Common myeloid progenitor, CD34-positive (primary cell): Measurements from ENCODE around the gene VWA3B.
"Not testable (repeated sequence)": the region's sequence is repeated elsewhere in the genome, so short reads cannot be mapped to it uniquely, and the experiment has no call there.

ENCODE experiments used
- CTCF ChIA-PET: fragments of 350-600 bp; sonication (Branson Sonifier 250); formaldehyde crosslinking; loops from one replicate; lab custom pipeline; 2021; ENCODE audit warnings: antibody characterized with exemption; lab: Charles Lee
- POLR2A ChIA-PET: fragments of 350-600 bp; sonication (Branson Sonifier 250); formaldehyde crosslinking; loops from one replicate; lab custom pipeline; 2021; ENCODE audit warnings: antibody characterized with exemption; lab: Charles Lee
- DNase-seq, 3 donors: peaks; one replicate each; pipeline versions ENCODE4 v3.0.0 to v3.0.0-alpha.2; 2013
- H3K27ac ChIP-seq, 2 experiments: 1 replicate in 1 of 2; 2 replicates in 1 of 2; pipeline ENCODE4 v1.7.0; 2013; ENCODE audit warnings: inconsistent platforms in 2 of 2, low read length in 2 of 2, mild to moderate bottlenecking in 2 of 2, low read depth in 1 of 2, moderate library complexity in 1 of 2; ENCODE audit not compliant: severe bottlenecking in 2 of 2, insufficient read depth in 1 of 2, poor library complexity in 1 of 2
- H3K27me3 ChIP-seq, 5 experiments: replicated peaks in 2 of 5; 1 replicate in 3 of 5; 2 replicates in 2 of 5; pipeline versions ENCODE4 v1.6.1 to v1.7.0; 2013; ENCODE audit warnings: low read length in 4 of 5, mild to moderate bottlenecking in 2 of 5, moderate library complexity in 2 of 5, inconsistent platforms in 1 of 5; ENCODE audit not compliant: insufficient read depth in 5 of 5, control insufficient read depth in 4 of 5
- H3K36me3 ChIP-seq, 4 experiments: 1 replicate in 2 of 4; 2 replicates in 2 of 4; pipeline versions ENCODE4 v1.6.1 to v1.7.0; 2013; ENCODE audit warnings: low read length in 3 of 4, control low read depth in 1 of 4, mild to moderate bottlenecking in 1 of 4; ENCODE audit not compliant: control insufficient read depth in 4 of 4, insufficient read depth in 4 of 4
- H3K4me1 ChIP-seq, 4 experiments: 1 replicate in 3 of 4; 2 replicates in 1 of 4; pipeline versions ENCODE4 v1.6.1 to v1.7.1; 2013; ENCODE audit warnings: low read length in 3 of 4, mild to moderate bottlenecking in 3 of 4, control low read depth in 1 of 4, inconsistent platforms in 1 of 4, moderate library complexity in 1 of 4; ENCODE audit not compliant: control insufficient read depth in 4 of 4, insufficient read depth in 4 of 4; ENCODE audit errors: control extremely low read depth in 1 of 4
- H3K4me3 ChIP-seq, 7 experiments: 1 replicate in 4 of 7; 2 replicates in 3 of 7; pipeline versions ENCODE4 v1.5.1 to v1.7.0; 2013; ENCODE audit warnings: mild to moderate bottlenecking in 7 of 7, low read length in 6 of 7, moderate library complexity in 6 of 7, inconsistent platforms in 2 of 7, low read depth in 2 of 7, control low read depth in 1 of 7; ENCODE audit not compliant: insufficient read depth in 4 of 7, control insufficient read depth in 1 of 7; ENCODE audit errors: extremely low read depth in 1 of 7
- H3K9me3 ChIP-seq, 5 experiments: 1 replicate in 4 of 5; 2 replicates in 1 of 5; pipeline versions ENCODE4 v1.6.1 to v1.7.1; 2013; ENCODE audit warnings: low read length in 4 of 5, mild to moderate bottlenecking in 2 of 5, inconsistent platforms in 1 of 5, low read depth in 1 of 5, moderate library complexity in 1 of 5; ENCODE audit not compliant: control insufficient read depth in 4 of 5, insufficient read depth in 2 of 5; ENCODE audit errors: control extremely low read depth in 1 of 5
- WGBS: methylation state at CpG from one replicate; pipeline ENCODE4 v1.1.5; 2013; ENCODE audit not compliant: insufficient coverage; 5-methylcytosine and 5-hydroxymethylcytosine counted together

VWA3B gene

GRCh38 chr2:98099939-98100743 lies 13.2 kb downstream of the VWA3B start:
- H3K4me1 ChIP-seq = no peaks in the 10 kb centered on the region
- ChIA-PET POLR2A (no interaction called here), CTCF (interaction anchor here (1.0 kb wide), 1 partner anchor 21 kb away, joined by 5 read pairs; no protein-coding TSS in a partner anchor)
- H3K36me3 ChIP-seq = no peaks in the 10 kb centered on the region
- H3K9me3 ChIP-seq = peaks cover 0 to 31% (median 6%) of the 10 kb centered on the region in 5 experiments
- no peak for DNase-seq
- H3K27me3 ChIP-seq = no peaks in the 10 kb centered on the region
- H3K27ac ChIP-seq = no peak overlapping the region
- H3K4me3 ChIP-seq = no peak overlapping the region
- WGBS = 99% methylated on average over 6 of the region's 6 CpGs

GRCh38 chr2:98102315-98102714 lies 15.3 kb downstream of the VWA3B start:
- H3K27me3 ChIP-seq, H3K27ac ChIP-seq, H3K4me3 ChIP-seq, DNase-seq, POLR2A ChIA-PET, H3K36me3 ChIP-seq, H3K4me1 ChIP-seq, CTCF ChIA-PET: not testable (repeated sequence)
- 97% methylated on average over 15 of the region's 17 CpGs for WGBS
- H3K9me3 ChIP-seq = peaks cover 0 to 24% (median 6%) of the 10 kb centered on the region in 5 experiments

GRCh38 chr2:98102878-98103277 lies 15.9 kb downstream of the VWA3B start:
- Histone ChIP-seq H3K9me3 (peaks cover 0 to 21% (median 6%) of the 10 kb centered on the region in 5 experiments), H3K4me3 (no peak overlapping the region), H3K27me3 (no peaks in the 10 kb centered on the region), H3K36me3 (no peaks in the 10 kb centered on the region), H3K27ac (no peak overlapping the region), H3K4me1 (no peaks in the 10 kb centered on the region)
- peak; percentile 13 to 34 (median 25) for DNase-seq
- CTCF ChIA-PET = no interaction called here
- POLR2A ChIA-PET = no interaction called here

- no peak overlapping the region for H3K27ac ChIP-seq
- no peaks in the 10 kb centered on the region for H3K4me1 ChIP-seq
- CTCF ChIA-PET = no interaction called here
- no peak for DNase-seq
- no peaks in the 10 kb centered on the region for H3K36me3 ChIP-seq
- POLR2A ChIA-PET = no interaction called here
- no peak overlapping the region for H3K4me3 ChIP-seq
- H3K27me3 ChIP-seq = no peaks in the 10 kb centered on the region
- 60% methylated on average over 1 of the region's 2 CpGs for WGBS
- peaks cover 4 to 20% (median 4%) of the 10 kb centered on the region in 5 experiments for H3K9me3 ChIP-seq
Observed at GRCh38 chr2:98108110-98108509, 21.1 kb downstream of the VWA3B start.

- Histone ChIP-seq H3K27ac (no peak overlapping the region), H3K4me3 (no peak overlapping the region), H3K9me3 (peaks cover 0 to 15% (median 7%) of the 10 kb centered on the region in 5 experiments), H3K4me1 (no peaks in the 10 kb centered on the region), H3K36me3 (no peaks in the 10 kb centered on the region), H3K27me3 (no peaks in the 10 kb centered on the region)
- CTCF ChIA-PET = no interaction called here
- POLR2A ChIA-PET = no interaction called here
- no CpG with 5 or more reads among the region's 2 CpGs for WGBS
- DNase-seq = no peak
Observed at GRCh38 chr2:98110741-98111140, 23.8 kb downstream of the VWA3B start.

GRCh38 chr2:98114643-98115330 lies 27.8 kb downstream of the VWA3B start:
- DNase-seq = no peak
- Histone ChIP-seq H3K4me1 (no peaks in the 10 kb centered on the region), H3K27me3 (no peaks in the 10 kb centered on the region), H3K27ac (no peak overlapping the region), H3K36me3 (no peaks in the 10 kb centered on the region), H3K4me3 (no peak overlapping the region), H3K9me3 (peaks cover 0 to 15% (median 7%) of the 10 kb centered on the region in 5 experiments)
- WGBS = no CpG with 5 or more reads among the region's 6 CpGs
- POLR2A ChIA-PET = no interaction called here
- CTCF ChIA-PET = no interaction called here

GRCh38 chr2:98118161-98118560 lies 31.2 kb downstream of the VWA3B start:
- ChIA-PET POLR2A (no interaction called here), CTCF (no interaction called here)
- Histone ChIP-seq H3K4me3 (no peak overlapping the region), H3K9me3 (peaks cover 0 to 6% (median under 1%) of the 10 kb centered on the region in 5 experiments), H3K4me1 (no peaks in the 10 kb centered on the region), H3K27me3 (no peaks in the 10 kb centered on the region), H3K36me3 (no peaks in the 10 kb centered on the region), H3K27ac (no peak overlapping the region)
- 90% methylated on average over 3 of the region's 4 CpGs for WGBS
- no peak for DNase-seq
